ENCODE results near the gene ISY1.

Gene ISY1

GRCh38 chr3:129105862-129106261, 55.0 kb downstream of the ISY1 start:
- no peak overlapping the region for H3K4me3 ChIP-seq (ENCODE audit: low read depth, low read length, poor library complexity, severe bottlenecking)
- H3F3A ChIP-seq (ENCODE audit: insufficient read depth, low read length) = no peaks in the 10 kb centered on the region
- peaks cover 19% of the 10 kb centered on the region for H3K36me3 ChIP-seq (ENCODE audit: insufficient read depth, low read length)
- TF ChIP-seq CTCF (IDR thresholded peaks at IDR 0.05; ENCODE audit: low read length) = no peak
- no peak for TF ChIP-seq EZH2 (IDR thresholded peaks at IDR 0.05; ENCODE audit: borderline replicate concordance, low read length)
- no peaks in the 10 kb centered on the region for H3K9me2 ChIP-seq (ENCODE audit: low read depth, low read length)
- H3K27ac ChIP-seq (ENCODE audit: low read depth, low read length, poor library complexity, severe bottlenecking) = peak overlapping the region; percentile 8
- no peaks in the 10 kb centered on the region for H3K9me3 ChIP-seq (ENCODE audit: low read length)
- H4K20me1 ChIP-seq (ENCODE audit: insufficient read depth, low read length) = no peaks in the 10 kb centered on the region
- peaks cover 26% of the 10 kb centered on the region for H3K4me1 ChIP-seq (ENCODE audit: insufficient read depth, low read length, severe bottlenecking)
- no peaks in the 10 kb centered on the region for H3K27me3 ChIP-seq (ENCODE audit: insufficient read depth, low read length)
- H3K4me2 ChIP-seq (ENCODE audit: low read length) = no peak overlapping the region
- H2AFZ ChIP-seq (ENCODE audit: low read length) = no peak overlapping the region
- no peak overlapping the region for H3K9ac ChIP-seq (ENCODE audit: low read length)
- no peaks in the 10 kb centered on the region for H3K79me2 ChIP-seq (ENCODE audit: insufficient read depth, low read length)

GRCh38 chr3:129104498-129105079, 56.3 kb downstream of the ISY1 start:
- TF ChIP-seq EZH2 (IDR thresholded peaks at IDR 0.05; ENCODE audit: borderline replicate concordance, low read length) (no peak), CTCF (IDR thresholded peaks at IDR 0.05; ENCODE audit: low read length) (no peak)
- H3K27ac ChIP-seq (ENCODE audit: low read depth, low read length, poor library complexity, severe bottlenecking) = peak overlapping the region; percentile 87

GRCh38 chr3:129104051-129104450, 56.8 kb downstream of the ISY1 start:
- Histone ChIP-seq H3K36me3 (ENCODE audit: insufficient read depth, low read length) (peaks cover 19% of the 10 kb centered on the region), H3K9ac (ENCODE audit: low read length) (no peak overlapping the region; the same call in 1 of the 2 replicates), H3K27ac (ENCODE audit: low read depth, low read length, poor library complexity, severe bottlenecking) (peak overlapping the region; percentile 87), H3K4me1 (ENCODE audit: insufficient read depth, low read length, severe bottlenecking) (peaks cover 26% of the 10 kb centered on the region), H3K9me3 (ENCODE audit: low read length) (no peaks in the 10 kb centered on the region), H4K20me1 (ENCODE audit: insufficient read depth, low read length) (no peaks in the 10 kb centered on the region), H2AFZ (ENCODE audit: low read length) (no peak overlapping the region), H3K9me2 (ENCODE audit: low read depth, low read length) (no peaks in the 10 kb centered on the region), H3K79me2 (ENCODE audit: insufficient read depth, low read length) (no peaks in the 10 kb centered on the region), H3F3A (ENCODE audit: insufficient read depth, low read length) (no peaks in the 10 kb centered on the region), H3K4me3 (ENCODE audit: low read depth, low read length, poor library complexity, severe bottlenecking) (no peak overlapping the region), H3K4me2 (ENCODE audit: low read length) (no peak overlapping the region), H3K27me3 (ENCODE audit: insufficient read depth, low read length) (no peaks in the 10 kb centered on the region)
- TF ChIP-seq CTCF (IDR thresholded peaks at IDR 0.05; ENCODE audit: low read length) (no peak), EZH2 (IDR thresholded peaks at IDR 0.05; ENCODE audit: borderline replicate concordance, low read length) (no peak)

More at GRCh38 chr3:129104498-129105079, 56.3 kb downstream of the ISY1 start:
- Histone ChIP-seq H3K79me2 (ENCODE audit: insufficient read depth, low read length) (no peaks in the 10 kb centered on the region), H4K20me1 (ENCODE audit: insufficient read depth, low read length) (no peaks in the 10 kb centered on the region), H3K36me3 (ENCODE audit: insufficient read depth, low read length) (peaks cover 19% of the 10 kb centered on the region), H3K4me3 (ENCODE audit: low read depth, low read length, poor library complexity, severe bottlenecking) (no peak overlapping the region), H3K4me1 (ENCODE audit: insufficient read depth, low read length, severe bottlenecking) (peaks cover 26% of the 10 kb centered on the region), H3K4me2 (ENCODE audit: low read length) (no peak overlapping the region), H3K27me3 (ENCODE audit: insufficient read depth, low read length) (no peaks in the 10 kb centered on the region), H3F3A (ENCODE audit: insufficient read depth, low read length) (no peaks in the 10 kb centered on the region), H3K9me2 (ENCODE audit: low read depth, low read length) (no peaks in the 10 kb centered on the region), H2AFZ (ENCODE audit: low read length) (no peak overlapping the region), H3K9ac (ENCODE audit: low read length) (no peak overlapping the region; the same call in 1 of the 2 replicates), H3K9me3 (ENCODE audit: low read length) (no peaks in the 10 kb centered on the region)
